HG03378 (cell line): ENCODE measurements around the gene NKPD1.

Experiments
- ATAC-seq: cut with Tn5 transposase; IDR thresholded peaks from one replicate; pipeline ENCODE4 v1.9.1; 2021; ENCODE audit warnings: mild to moderate bottlenecking, moderate library complexity; ENCODE audit not compliant: unreplicated experiment

Gene NKPD1

GRCh38 chr19:45156011-45156630 is 4.7 kb downstream of the NKPD1 start:
- ATAC-seq = no peak

GRCh38 chr19:45154064-45154827 is 6.5 kb downstream of the NKPD1 start:
- no peak for ATAC-seq

GRCh38 chr19:45153339-45154063 is 7.3 kb downstream of the NKPD1 start:
- ATAC-seq = no peak

- no peak for ATAC-seq
These were observed 8.1 kb downstream of the NKPD1 start for GRCh38 chr19:45152504-45153338.

GRCh38 chr19:45151821-45152503 is 8.8 kb downstream of the NKPD1 start:
- ATAC-seq = no peak

- ATAC-seq = no peak
These were observed 9.5 kb downstream of the NKPD1 start for GRCh38 chr19:45151320-45151719.

GRCh38 chr19:45150751-45151281 is 10.0 kb downstream of the NKPD1 start:
- no peak for ATAC-seq

GRCh38 chr19:45150180-45150579 is 10.6 kb downstream of the NKPD1 start:
- no peak for ATAC-seq

GRCh38 chr19:45149129-45149528 is 11.7 kb downstream of the NKPD1 start:
- no peak for ATAC-seq

GRCh38 chr19:45147835-45148676 is 12.7 kb downstream of the NKPD1 start:
- ATAC-seq = no peak

GRCh38 chr19:45146741-45147205 is 14.0 kb downstream of the NKPD1 start:
- no peak for ATAC-seq

- no peak for ATAC-seq
These were observed 14.5 kb downstream of the NKPD1 start for GRCh38 chr19:45146251-45146650.

GRCh38 chr19:45145270-45146189 is 15.3 kb downstream of the NKPD1 start:
- no peak for ATAC-seq

GRCh38 chr19:45144431-45145269 is 16.1 kb downstream of the NKPD1 start:
- ATAC-seq = no peak

GRCh38 chr19:45142726-45143110 is 18.1 kb downstream of the NKPD1 start:
- no peak for ATAC-seq

GRCh38 chr19:45142016-45142725 is 18.6 kb downstream of the NKPD1 start:
- no peak for ATAC-seq
